Esophagus squamous epithelium (tissue), 5 donors: ENCODE measurements around the gene OR8A1. TPM values are rescaled to one million over a fixed set of nuclear protein-coding genes. Genes with fewer than 3 reads are reported as not detected.

Source experiments
- DNase-seq: peaks from one replicate; lab custom pipeline; 2025; lab: John Stamatoyannopoulos, UW
- H3K27ac ChIP-seq, 4 donors: fragments of 200-600 bp; sonication (generic); one replicate each; pipeline ENCODE4 v1.5.1; 2016 to 2019; ENCODE audit warnings: mild to moderate bottlenecking in 1 of 4
- H3K27me3 ChIP-seq, 4 donors: fragments of 200-600 bp; sonication (generic); 1 replicate in 3 of 4; 2 replicates in 1 of 4; pipeline versions ENCODE4 v1.5.1 to v1.6.0; 2017 to 2021; ENCODE audit warnings: antibody characterized with exemption in 1 of 4
- H3K36me3 ChIP-seq, 3 donors: fragments of 200-600 bp; sonication (generic); one replicate each; pipeline ENCODE4 v1.5.1; 2016 to 2019
- H3K4me1 ChIP-seq, 3 donors: fragments of 200-600 bp; sonication (generic); one replicate each; pipeline ENCODE4 v1.5.1; 2017 to 2019
- H3K4me3 ChIP-seq, 4 donors: fragments of 200-600 bp; sonication (generic); 1 replicate in 3 of 4; 2 replicates in 1 of 4; pipeline ENCODE4 v1.5.1; 2016 to 2019; ENCODE audit warnings: mild to moderate bottlenecking in 2 of 4, moderate library complexity in 1 of 4
- H3K9me3 ChIP-seq, 3 donors: fragments of 200-600 bp; sonication (generic); one replicate each; pipeline ENCODE4 v1.5.1; 2016 to 2019
- CTCF ChIP-seq, 6 experiments: fragments of 450-650 bp in 4 of 6; fragments of 200-600 bp in 2 of 6; sonication (generic) in 2 of 6; IDR thresholded peaks; one replicate each; pipeline ENCODE4 v1.5.1; 2016 to 2019; ENCODE audit warnings: antibody characterized with exemption in 6 of 6, mild to moderate bottlenecking in 4 of 6, moderate library complexity in 4 of 6
- POLR2A ChIP-seq, 4 donors: fragments of 450-650 bp; IDR thresholded peaks; one replicate each; pipeline ENCODE4 v1.6.1; 2017; ENCODE audit warnings: antibody characterized with exemption in 4 of 4, mild to moderate bottlenecking in 4 of 4, moderate library complexity in 3 of 4
- WGBS, 2 donors: methylation state at CpG; one replicate each; pipeline ENCODE4 v1.1.5; 2018; 5-methylcytosine and 5-hydroxymethylcytosine counted together
- intact Hi-C: fragments of 100-400 bp; cut with DNase I; formaldehyde crosslinking; loops from one replicate; pipeline ENCODE4 v1.15.0; 2022
- total RNA-seq, 4 donors: library from RNA; depleted of rRNA; stranded (reverse); fragments of >200 nt; gene quantifications; one replicate each; pipeline ENCODE4 v1.1.0, GENCODE V29; 2016
- donor health status: DM: yes; HTN: yes; CAD: no.

The OR8A1 gene
- total RNA-seq, 4 donors from 2014 or later: not detected

- H3K36me3 ChIP-seq: no peaks in the 10 kb centered on the region
- no peak overlapping the region for H3K27ac ChIP-seq
- WGBS, 2 donors: 40 to 50% methylated on average over 4 of the region's 4 CpGs
- TF ChIP-seq POLR2A (IDR thresholded peaks at IDR 0.05) (no peak), CTCF (IDR thresholded peaks at IDR 0.05) (no peak)
- H3K4me1 ChIP-seq: no peaks in the 10 kb centered on the region
- no peak overlapping the region for H3K4me3 ChIP-seq
- no peak for DNase-seq
- intact Hi-C loops: no loop called here
- H3K27me3 ChIP-seq: peaks cover 0 to 3% (median 0%) of the 10 kb centered on the region in 4 donors
- H3K9me3 ChIP-seq: no peaks in the 10 kb centered on the region
These were observed 9.0 kb downstream of the OR8A1 start for GRCh38 chr11:124578761-124579160.

- 45 to 65% methylated on average over 2 to 5 of the region's 6 CpGs for WGBS, 2 donors
- H3K27ac ChIP-seq: no peak overlapping the region
- intact Hi-C loops: loop anchor here (10.0 kb wide), 1 partner anchor 157 kb away; the partner anchor contains the start of gene OR8B4
- no peaks in the 10 kb centered on the region for H3K36me3 ChIP-seq
- no peak for DNase-seq
- H3K9me3 ChIP-seq: no peaks in the 10 kb centered on the region
- H3K27me3 ChIP-seq: peaks cover 0 to 5% (median 0%) of the 10 kb centered on the region in 4 donors
- TF ChIP-seq POLR2A (IDR thresholded peaks at IDR 0.05) (no peak), CTCF (IDR thresholded peaks at IDR 0.05) (no peak)
- H3K4me1 ChIP-seq: no peaks in the 10 kb centered on the region
- H3K4me3 ChIP-seq: no peak overlapping the region
These were observed 12.0 kb downstream of the OR8A1 start for GRCh38 chr11:124581817-124582216.

GRCh38 chr11:124582565-124582964 lies 12.8 kb downstream of the OR8A1 start:
- no peak for DNase-seq
- TF ChIP-seq POLR2A (IDR thresholded peaks at IDR 0.05) (no peak), CTCF (IDR thresholded peaks at IDR 0.05) (no peak)
- intact Hi-C loops: loop anchor here (10.0 kb wide), 1 partner anchor 158 kb away; the partner anchor contains the start of gene OR8B4
- H3K4me3 ChIP-seq: no peak overlapping the region
- H3K4me1 ChIP-seq: no peaks in the 10 kb centered on the region
- H3K27me3 ChIP-seq: peaks cover 0 to 6% (median 0%) of the 10 kb centered on the region in 4 donors
- no peaks in the 10 kb centered on the region for H3K36me3 ChIP-seq
- H3K27ac ChIP-seq: no peak overlapping the region
- no peaks in the 10 kb centered on the region for H3K9me3 ChIP-seq
- WGBS, 2 donors: 87 to 89% methylated on average over 2 of the region's 2 CpGs

GRCh38 chr11:124583781-124584180 lies 14.0 kb downstream of the OR8A1 start:
- H3K4me3 ChIP-seq: no peak overlapping the region
- DNase-seq: no peak
- H3K4me1 ChIP-seq: no peaks in the 10 kb centered on the region
- no peaks in the 10 kb centered on the region for H3K9me3 ChIP-seq
- 63 to 70% methylated on average over 8 of the region's 8 CpGs for WGBS, 2 donors
- H3K36me3 ChIP-seq: no peaks in the 10 kb centered on the region
- peaks cover 0 to 6% (median 0%) of the 10 kb centered on the region in 4 donors for H3K27me3 ChIP-seq
- intact Hi-C loops: loop anchor here (10.0 kb wide), 1 partner anchor 159 kb away; the partner anchor contains the start of gene OR8B4
- no peak for TF ChIP-seq POLR2A (IDR thresholded peaks at IDR 0.05)
- TF ChIP-seq CTCF (IDR thresholded peaks at IDR 0.05): no peak
- no peak overlapping the region for H3K27ac ChIP-seq

GRCh38 chr11:124584681-124585372 lies 15.0 kb downstream of the OR8A1 start:
- Histone ChIP-seq H3K4me1 (no peaks in the 10 kb centered on the region), H3K27ac (no peak overlapping the region), H3K4me3 (no peak overlapping the region), H3K36me3 (no peaks in the 10 kb centered on the region), H3K27me3 (peaks cover 0 to 6% (median 0%) of the 10 kb centered on the region in 4 donors), H3K9me3 (no peaks in the 10 kb centered on the region)
- TF ChIP-seq CTCF (IDR thresholded peaks at IDR 0.05) (no peak), POLR2A (IDR thresholded peaks at IDR 0.05) (no peak)
- intact Hi-C loops: loop anchor here (10.0 kb wide), 1 partner anchor 160 kb away; the partner anchor contains the start of gene OR8B4
- 70% methylated on average over 3 to 4 of the region's 4 CpGs for WGBS, 2 donors
- DNase-seq: no peak
